ENCODE data around the gene TMEM190. TPM values are rescaled to one million over a fixed set of nuclear protein-coding genes. Genes with fewer than 3 reads are reported as not detected.

TMEM190 gene
- polyA plus RNA-seq, 4 donors = 0.72 to 0.76 TPM; not detected in 2

- DNase-seq (ENCODE audit: low read depth in 4 of 4, low spot score in 3 of 4) = no peak
These were observed 25.9 kb upstream of the TMEM190 start for GRCh38 chr19:55350620-55351315.

GRCh38 chr19:55352040-55352439, 24.6 kb upstream of the TMEM190 start:
- no peak for DNase-seq (ENCODE audit: low read depth in 4 of 4, low spot score in 3 of 4)

GRCh38 chr19:55352549-55353145, 24.0 kb upstream of the TMEM190 start:
- DNase-seq (ENCODE audit: low read depth in 4 of 4, low spot score in 3 of 4) = no peak

- no peak for DNase-seq (ENCODE audit: low read depth in 4 of 4, low spot score in 3 of 4)
These were observed 23.2 kb upstream of the TMEM190 start for GRCh38 chr19:55353356-55353802.

- no peak for DNase-seq (ENCODE audit: low read depth in 4 of 4, low spot score in 3 of 4)
These were observed 22.6 kb upstream of the TMEM190 start for GRCh38 chr19:55353803-55354697.

GRCh38 chr19:55354698-55355212, 21.9 kb upstream of the TMEM190 start, which contains the start of gene COX6B2:
Gene COX6B2 (minus strand): TSS chr19:55354719. CDS start chr19:55354521, 198 bp downstream.
- no peak for DNase-seq (ENCODE audit: low read depth in 4 of 4, low spot score in 3 of 4)

- no peak for DNase-seq (ENCODE audit: low read depth in 4 of 4, low spot score in 3 of 4)
These were observed 21.3 kb upstream of the TMEM190 start for GRCh38 chr19:55355213-55355821.

GRCh38 chr19:55358493-55358892, 18.1 kb upstream of the TMEM190 start:
- no peak for DNase-seq (ENCODE audit: low read depth in 4 of 4, low spot score in 3 of 4)

- no peak for DNase-seq (ENCODE audit: low read depth in 4 of 4, low spot score in 3 of 4)
These were observed 17.4 kb upstream of the TMEM190 start for GRCh38 chr19:55358943-55359908.

GRCh38 chr19:55360902-55361301, 15.7 kb upstream of the TMEM190 start:
- no peak for DNase-seq (ENCODE audit: low read depth in 4 of 4, low spot score in 3 of 4)

GRCh38 chr19:55362174-55362989, 14.2 kb upstream of the TMEM190 start:
- DNase-seq (ENCODE audit: low read depth in 4 of 4, low spot score in 3 of 4) = no peak

GRCh38 chr19:55362990-55363716, 13.5 kb upstream of the TMEM190 start, which contains the start of gene GARIN5B:
Gene GARIN5B (minus strand): TSS chr19:55363260. CDS start chr19:55363066, 194 bp downstream.
- no peak for DNase-seq (ENCODE audit: low read depth in 4 of 4, low spot score in 3 of 4)

- DNase-seq (ENCODE audit: low read depth in 4 of 4, low spot score in 3 of 4) = no peak
These were observed 11.4 kb upstream of the TMEM190 start for GRCh38 chr19:55365245-55365644.

- no peak for DNase-seq (ENCODE audit: low read depth in 4 of 4, low spot score in 3 of 4)
These were observed 10.7 kb upstream of the TMEM190 start for GRCh38 chr19:55365964-55366363.

- no peak for DNase-seq (ENCODE audit: low read depth in 4 of 4, low spot score in 3 of 4)
These were observed 9.8 kb upstream of the TMEM190 start for GRCh38 chr19:55366790-55367189.

- DNase-seq (ENCODE audit: low read depth in 4 of 4, low spot score in 3 of 4) = no peak
These were observed 8.5 kb upstream of the TMEM190 start for GRCh38 chr19:55368106-55368505.

- DNase-seq (ENCODE audit: low read depth in 4 of 4, low spot score in 3 of 4) = no peak
These were observed 7.7 kb upstream of the TMEM190 start for GRCh38 chr19:55368701-55369563.
